HG02610 (cell line): ENCODE measurements around the gene ELAVL3.

ENCODE experiments used
- ATAC-seq: cut with Tn5 transposase; IDR thresholded peaks from one replicate; pipeline ENCODE4 v1.9.1; 2021; ENCODE audit warnings: mild to moderate bottlenecking, moderate library complexity; ENCODE audit not compliant: unreplicated experiment

The ELAVL3 gene

GRCh38 chr19:11480715-11481533 is at the start of gene ELAVL3:
Gene ELAVL3 (minus strand): TSS chr19:11481046. CDS start chr19:11480608, 438 bp downstream.
- ATAC-seq: no peak

GRCh38 chr19:11530432-11530831 is 49.6 kb upstream of the ELAVL3 start:
- ATAC-seq: no peak

GRCh38 chr19:11528551-11529341 is 47.9 kb upstream of the ELAVL3 start, which contains the start of gene ECSIT:
Gene ECSIT (minus strand): TSS chr19:11529134. CDS start chr19:11519170, 9,964 bp downstream.
- peak; percentile 94 for ATAC-seq

GRCh38 chr19:11519138-11519537 is 38.3 kb upstream of the ELAVL3 start:
- no peak for ATAC-seq

GRCh38 chr19:11513946-11514345 is 33.1 kb upstream of the ELAVL3 start:
- ATAC-seq: no peak

- ATAC-seq: no peak
Measured at GRCh38 chr19:11510444-11510843, 29.6 kb upstream of the ELAVL3 start.

- ATAC-seq: no peak
Measured at GRCh38 chr19:11507370-11508078, 26.7 kb upstream of the ELAVL3 start.

GRCh38 chr19:11506967-11507366 is 26.1 kb upstream of the ELAVL3 start:
- ATAC-seq: no peak

GRCh38 chr19:11506101-11506555 is 25.3 kb upstream of the ELAVL3 start:
- peak; percentile 21 for ATAC-seq

- ATAC-seq: peak; percentile 50
Measured at GRCh38 chr19:11505504-11506100, 24.8 kb upstream of the ELAVL3 start, which contains the start of gene ZNF653. Gene ZNF653 (minus strand): TSS chr19:11505839. CDS start chr19:11505786, 53 bp downstream.

- peak; percentile 84 for ATAC-seq
Measured at GRCh38 chr19:11505032-11505503, 24.2 kb upstream of the ELAVL3 start.

- ATAC-seq: no peak
Measured at GRCh38 chr19:11504502-11505031, 23.7 kb upstream of the ELAVL3 start.

- no peak for ATAC-seq
Measured at GRCh38 chr19:11499890-11500420, 19.1 kb upstream of the ELAVL3 start.

- ATAC-seq: no peak
Measured at GRCh38 chr19:11499220-11499726, 18.4 kb upstream of the ELAVL3 start.

- ATAC-seq: no peak
Measured at GRCh38 chr19:11496391-11497163, 15.7 kb upstream of the ELAVL3 start.

- no peak for ATAC-seq
Measured at GRCh38 chr19:11495885-11496284, 15.0 kb upstream of the ELAVL3 start.

GRCh38 chr19:11495481-11495880 is 14.6 kb upstream of the ELAVL3 start:
- no peak for ATAC-seq

- no peak for ATAC-seq
Measured at GRCh38 chr19:11494634-11495285, 13.9 kb upstream of the ELAVL3 start.
